ENCODE measurements around the gene TBX4.

DNA sequence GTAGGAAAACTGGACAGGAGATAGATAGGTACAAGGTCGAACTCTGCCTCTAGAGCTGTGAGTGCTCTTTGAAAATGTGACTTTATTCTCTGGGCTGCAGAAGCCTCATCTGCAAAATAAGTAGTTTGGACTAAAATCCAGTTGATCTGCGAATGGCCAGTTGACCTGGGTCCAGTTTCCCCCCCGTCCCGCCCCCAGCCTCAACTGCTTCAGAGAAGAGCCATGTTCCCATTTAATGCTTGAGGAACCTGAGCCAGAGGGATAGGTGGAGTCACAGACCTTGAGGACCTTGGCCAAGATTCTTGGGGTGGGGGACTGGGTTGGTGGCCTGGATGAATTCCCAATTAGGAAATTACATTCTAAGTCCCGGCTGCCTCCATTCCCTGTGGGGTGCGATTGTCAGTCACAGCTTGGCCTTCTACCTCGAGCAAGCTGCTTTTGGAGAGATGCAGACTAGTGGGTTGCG, 38.5 kb upstream of the TBX4 start:
- TF ChIP-seq POLR2A (IDR thresholded peaks at IDR 0.05) (no peak), CTCF (IDR thresholded peaks at IDR 0.05) (no peak)
